ENCODE data around the gene ZSCAN21.

Gene ZSCAN21

DNA sequence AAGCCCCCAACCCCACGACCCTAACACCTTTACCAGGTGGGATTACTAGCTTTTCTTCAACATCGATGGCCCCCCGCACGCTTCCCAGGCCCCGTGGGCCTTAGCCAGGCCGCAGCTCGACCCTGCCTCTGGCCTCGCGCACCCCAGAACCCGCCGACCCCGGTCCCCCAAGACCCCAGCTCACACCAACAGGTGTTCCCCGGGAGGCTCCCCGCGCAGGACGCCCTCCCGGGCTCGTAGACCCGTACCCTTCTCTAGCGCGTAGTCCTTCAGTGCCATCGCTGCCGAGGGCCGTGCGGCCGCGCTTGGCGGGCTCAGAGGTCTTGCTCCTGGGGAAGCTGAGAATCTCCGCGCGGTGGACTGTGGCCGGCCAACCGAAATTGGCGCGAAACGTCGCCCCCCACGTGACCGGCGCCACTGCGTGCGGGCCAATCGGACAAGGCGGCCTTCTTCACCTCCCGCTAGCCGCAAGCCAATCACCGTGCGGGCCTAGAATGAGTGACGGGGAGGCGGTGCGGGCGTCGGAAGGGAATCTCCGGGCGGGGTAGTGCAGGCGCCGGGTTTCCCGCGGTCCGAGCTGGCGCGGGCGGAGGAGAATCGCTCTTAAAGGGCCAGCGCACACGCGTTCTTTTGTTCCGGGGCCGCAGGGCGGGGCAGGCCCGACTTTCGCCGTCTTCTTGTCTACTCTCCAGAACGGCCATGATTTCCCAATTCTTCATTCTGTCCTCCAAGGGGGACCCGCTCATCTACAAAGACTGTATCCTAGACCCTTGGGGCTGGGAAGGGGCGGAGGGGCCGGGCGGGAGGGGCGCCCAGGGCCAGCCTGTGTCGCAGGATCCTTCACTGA lies 51.7 kb downstream of the ZSCAN21 start, which contains the start of the genes AP4M1 and MCM7:
Gene AP4M1, plus strand, starts transcription at position 628 of the 847 bp plus-strand sequence. Its CDS starts 72 bp downstream, at position 700.
Gene MCM7, minus strand, starts transcription at position 382 of the 847 bp plus-strand sequence. Its CDS starts 103 bp downstream, at position 279.
- peak; percentile 87 for DNase-seq (ENCODE audit: low read depth, low spot score)
- TF ChIP-seq, protein P1, sequence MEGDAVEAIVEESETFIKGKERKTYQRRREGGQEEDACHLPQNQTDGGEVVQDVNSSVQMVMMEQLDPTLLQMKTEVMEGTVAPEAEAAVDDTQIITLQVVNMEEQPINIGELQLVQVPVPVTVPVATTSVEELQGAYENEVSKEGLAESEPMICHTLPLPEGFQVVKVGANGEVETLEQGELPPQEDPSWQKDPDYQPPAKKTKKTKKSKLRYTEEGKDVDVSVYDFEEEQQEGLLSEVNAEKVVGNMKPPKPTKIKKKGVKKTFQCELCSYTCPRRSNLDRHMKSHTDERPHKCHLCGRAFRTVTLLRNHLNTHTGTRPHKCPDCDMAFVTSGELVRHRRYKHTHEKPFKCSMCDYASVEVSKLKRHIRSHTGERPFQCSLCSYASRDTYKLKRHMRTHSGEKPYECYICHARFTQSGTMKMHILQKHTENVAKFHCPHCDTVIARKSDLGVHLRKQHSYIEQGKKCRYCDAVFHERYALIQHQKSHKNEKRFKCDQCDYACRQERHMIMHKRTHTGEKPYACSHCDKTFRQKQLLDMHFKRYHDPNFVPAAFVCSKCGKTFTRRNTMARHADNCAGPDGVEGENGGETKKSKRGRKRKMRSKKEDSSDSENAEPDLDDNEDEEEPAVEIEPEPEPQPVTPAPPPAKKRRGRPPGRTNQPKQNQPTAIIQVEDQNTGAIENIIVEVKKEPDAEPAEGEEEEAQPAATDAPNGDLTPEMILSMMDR (IDR thresholded peaks at IDR 0.05; ENCODE audit: insufficient read depth, low read length, missing control alignments) = no peak
- ChIA-PET POLR2A (interaction anchor here (0.6 to 2.2 kb wide), 10 partner anchors 9 to 66 kb away, joined by 3 to 14 read pairs (median 5); partner anchors contain the start of genes COPS6 and MBLAC1), CTCF (interaction anchor here (0.8 to 1.6 kb wide), 10 partner anchors 13 to 109 kb away, joined by 3 to 7 read pairs (median 4); no protein-coding TSS in a partner anchor)
- H3K4me3 ChIP-seq (ENCODE audit: low read depth, low read length) = peak within 1 kb of the TSS; percentile 83

DNA sequence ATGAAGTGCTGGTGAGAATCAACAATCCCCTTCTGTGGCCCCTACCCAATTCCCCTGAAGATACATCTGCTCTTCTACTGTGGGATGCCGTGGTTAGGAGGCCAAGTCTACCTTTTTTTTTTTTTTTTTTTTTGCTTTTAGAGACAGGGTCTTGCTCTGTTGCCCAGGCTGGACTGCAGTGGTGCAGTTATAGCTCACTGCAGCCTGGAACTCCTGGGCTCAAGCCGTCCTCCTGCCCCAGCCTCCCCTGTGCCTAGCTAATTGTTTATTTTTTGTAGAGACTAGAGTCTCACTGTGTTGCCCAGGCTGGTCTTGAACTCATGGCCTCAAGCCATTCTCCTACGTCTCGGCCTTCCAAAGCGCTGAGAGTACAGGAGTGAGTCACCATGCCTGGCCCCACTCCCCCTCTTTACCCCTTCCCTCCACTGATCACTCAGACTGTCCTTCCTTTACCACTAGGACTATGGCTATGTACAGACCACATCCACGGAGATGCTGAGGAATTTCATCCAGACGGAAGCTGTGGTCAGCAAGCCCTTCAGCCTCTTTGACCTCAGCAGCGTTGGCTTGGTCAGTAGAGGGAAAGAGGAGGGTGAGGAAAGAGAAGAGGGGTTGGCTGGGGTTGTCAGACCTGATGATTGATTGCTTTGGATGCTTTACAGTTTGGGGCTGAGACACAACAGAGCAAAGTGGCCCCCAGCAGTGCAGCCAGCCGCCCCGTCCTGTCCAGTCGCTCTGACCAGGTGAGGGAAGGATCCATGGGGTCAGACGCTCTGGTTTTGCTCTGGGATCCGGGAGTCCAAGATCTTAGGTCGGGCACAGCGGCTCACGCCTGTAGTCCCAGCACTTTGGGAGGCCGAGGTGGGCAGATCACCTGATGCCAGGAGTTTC lies 53.6 kb downstream of the ZSCAN21 start:
- TF ChIP-seq, protein P1 (IDR thresholded peaks at IDR 0.05; ENCODE audit: insufficient read depth, low read length, missing control alignments) = no peak
- no peak for DNase-seq (ENCODE audit: low read depth, low spot score)
- H3K4me3 ChIP-seq (ENCODE audit: low read depth, low read length) = no peak overlapping the region; the same call in 1 of the 2 replicates
- CTCF ChIA-PET = interaction anchor here (0.7 to 1.6 kb wide), 2 partner anchors 109 to 111 kb away, joined by 3 to 4 read pairs; no protein-coding TSS in a partner anchor
- POLR2A ChIA-PET = interaction anchor here (1.8 kb wide), 1 partner anchor 22 kb away, joined by 5 read pairs; no protein-coding TSS in a partner anchor

DNA sequence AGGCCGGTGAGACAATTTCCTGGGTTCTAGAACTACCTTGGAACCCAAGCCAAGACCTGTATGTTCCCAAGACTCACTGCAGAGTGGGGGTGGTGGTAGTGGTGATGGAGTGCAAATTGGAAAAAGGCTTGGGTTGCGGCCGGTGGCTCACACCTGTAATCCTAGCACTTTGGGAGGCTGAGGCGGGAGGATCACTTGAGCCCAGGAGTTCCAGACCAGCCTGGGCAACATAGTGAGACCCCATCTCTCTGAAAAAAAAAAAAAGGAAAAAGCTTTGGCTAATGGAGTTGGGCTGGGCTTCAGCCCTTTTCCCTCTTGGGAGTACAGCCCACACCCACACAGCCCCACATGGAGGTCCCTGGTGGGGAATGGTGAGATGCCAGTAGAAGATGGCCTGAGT lies 56.0 kb downstream of the ZSCAN21 start:
- H3K4me3 ChIP-seq (ENCODE audit: low read depth, low read length) = no peak overlapping the region
- TF ChIP-seq, protein P1 (IDR thresholded peaks at IDR 0.05; ENCODE audit: insufficient read depth, low read length, missing control alignments) = no peak
- ChIA-PET POLR2A (no interaction called here), CTCF (interaction anchor here (0.8 kb wide), 1 partner anchor 25 kb away, joined by 3 read pairs; no protein-coding TSS in a partner anchor)
- DNase-seq (ENCODE audit: low read depth, low spot score) = no peak

DNA sequence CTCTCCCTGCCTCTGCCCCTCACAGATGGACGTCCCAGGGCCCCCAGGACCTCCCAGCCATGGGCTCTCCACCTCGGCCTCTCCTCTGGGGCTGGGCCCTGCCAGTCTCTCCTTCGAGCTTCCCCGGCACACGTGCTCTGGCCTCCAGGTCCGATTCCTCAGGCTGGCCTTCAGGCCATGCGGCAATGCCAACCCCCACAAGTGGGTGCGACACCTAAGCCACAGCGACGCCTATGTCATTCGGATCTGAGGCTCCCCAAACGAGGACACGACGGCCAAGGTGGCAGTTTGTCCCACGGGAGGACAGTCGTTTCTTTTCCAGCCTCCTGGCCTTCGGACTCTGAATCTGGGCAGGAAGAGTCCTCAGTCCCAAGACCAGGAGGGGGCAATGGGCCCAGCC lies 57.1 kb downstream of the ZSCAN21 start:
- CTCF ChIA-PET = interaction anchor here (0.9 kb wide), 1 partner anchor 24 kb away, joined by 3 read pairs; no protein-coding TSS in a partner anchor
- TF ChIP-seq, protein P1 (IDR thresholded peaks at IDR 0.05; ENCODE audit: insufficient read depth, low read length, missing control alignments) = no peak
- POLR2A ChIA-PET = no interaction called here
- DNase-seq (ENCODE audit: low read depth, low spot score) = no peak
- H3K4me3 ChIP-seq (ENCODE audit: low read depth, low read length) = no peak overlapping the region

DNA sequence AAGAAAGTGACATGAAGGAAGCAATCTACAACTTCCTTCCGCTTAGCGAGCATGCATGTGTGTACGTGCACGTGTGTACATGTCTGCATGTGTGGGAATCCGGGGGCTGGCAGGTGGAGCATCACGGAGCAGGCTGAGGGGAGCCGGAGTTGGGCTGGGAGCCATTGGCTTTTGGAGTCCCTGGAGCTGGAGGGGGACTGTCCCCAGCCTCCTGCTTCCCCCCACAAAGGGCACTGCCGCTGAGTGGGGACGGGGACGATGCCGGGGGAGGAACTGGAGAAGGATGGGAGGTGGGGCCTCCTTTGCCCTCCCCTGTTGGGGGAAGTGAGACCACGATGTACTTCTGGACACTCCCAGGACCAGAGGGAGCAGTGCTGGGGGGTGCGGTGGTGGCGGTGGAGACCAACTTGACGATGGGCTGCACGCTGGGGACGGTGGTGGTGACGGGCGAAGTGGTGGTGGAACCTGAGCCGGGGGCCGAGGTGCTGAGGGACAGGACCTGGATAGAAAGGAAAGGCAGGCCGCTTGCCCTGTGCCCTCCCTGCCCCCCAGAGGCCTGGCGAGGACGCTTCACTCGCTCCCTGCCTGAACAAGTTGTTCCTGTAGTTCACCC lies 57.7 kb downstream of the ZSCAN21 start:
- DNase-seq (ENCODE audit: low read depth, low spot score) = no peak
- ChIA-PET CTCF (no interaction called here), POLR2A (no interaction called here)
- TF ChIP-seq, protein P1 (IDR thresholded peaks at IDR 0.05; ENCODE audit: insufficient read depth, low read length, missing control alignments) = no peak
- no peak overlapping the region for H3K4me3 ChIP-seq (ENCODE audit: low read depth, low read length)

All from AG04449 (cell line).